ENCODE measurements around the gene CNOT4. TPM values are rescaled to one million over a fixed set of nuclear protein-coding genes. Genes with fewer than 3 reads are reported as not detected.

Gene CNOT4
- total and polyA plus RNA-seq, 2 of the 4 experiments (the other 2 are of a cell fraction): 7.0 to 8.1 TPM

GRCh38 chr7:135558337-135558767 is 48.5 kb upstream of the CNOT4 start:
- 0% methylated on average over 4 of the region's 16 CpGs; no CpG with 5 or more reads in 1 of the 2 experiments for WGBS, 2 experiments (ENCODE audit: extremely low coverage in 2 of 2, insufficient read length in 1 of 2)
- Histone ChIP-seq H4K20me1 (ENCODE audit: insufficient read depth, low read length) (no peaks in the 10 kb centered on the region; the same call in 1 of the 2 replicates), H3K36me3 (ENCODE audit: control insufficient read depth, insufficient read depth, low read length) (no peaks in the 10 kb centered on the region), H2AK5ac (ENCODE audit: low read depth, low read length) (no peak overlapping the region), H4K91ac (ENCODE audit: insufficient read depth, low read depth, low read length) (peak overlapping the region; percentile 39; the same call in 1 of the 2 replicates), H4K8ac (ENCODE audit: low read depth in 2 of 2, low read length in 2 of 2) (peak overlapping the region; percentile 19 to 95), H2AFZ (replicated peaks; ENCODE audit: low read length, poor library complexity) (peak overlapping the region; percentile 98), H3K56ac (ENCODE audit: extremely low read depth, insufficient read depth, low read length) (peak overlapping the region; percentile 95; the same call in 1 of the 2 replicates), H3K4me1 (ENCODE audit: control insufficient read depth, insufficient read depth, low read length) (no peaks in the 10 kb centered on the region), H2BK5ac (ENCODE audit: low read depth, low read length, poor library complexity, severe bottlenecking) (peak overlapping the region; percentile 43), H2BK120ac (ENCODE audit: low read depth, low read length) (no peak overlapping the region), H3K23ac (ENCODE audit: low read depth, low read length) (peak overlapping the region; percentile 50), H3K4ac (ENCODE audit: low read depth, low read length) (peak overlapping the region; percentile 94), H3K18ac (ENCODE audit: low read depth, low read length) (no peak overlapping the region), H3K27me3 (ENCODE audit: control insufficient read depth, insufficient read depth, low read length) (no peaks in the 10 kb centered on the region), H3K9me1 (ENCODE audit: insufficient read depth, low read length) (no peaks in the 10 kb centered on the region), H2AK9ac (replicated peaks; ENCODE audit: low read depth, low read length, poor library complexity) (peak overlapping the region; percentile 88), H2BK15ac (ENCODE audit: low read depth, low read length) (no peak overlapping the region), H3K9me3 (ENCODE audit: control insufficient read depth, insufficient read depth, low read length) (no peaks in the 10 kb centered on the region), H3K4me3 (ENCODE audit: insufficient read depth, low read depth, low read length) (peak overlapping the region; percentile 69), H3K4me2 (ENCODE audit: low read depth, low read length) (peak overlapping the region; percentile 97), H4K5ac (ENCODE audit: low read depth, low read length) (peak overlapping the region; percentile 9), H3K14ac (replicated peaks; ENCODE audit: low read depth, low read length) (peak overlapping the region; percentile 96), H3K9ac (ENCODE audit: low read depth, low read length) (peak overlapping the region; percentile 73), H2BK20ac (ENCODE audit: low read depth, low read length) (no peak overlapping the region), H3K27ac (ENCODE audit: insufficient read depth, low read length) (peak overlapping the region; percentile 79), H3K79me1 (ENCODE audit: low read depth in 1 of 2, low read length in 2 of 2) (peaks cover 6 to 29% of the 10 kb centered on the region in 2 experiments)
- ATAC-seq (ENCODE audit: low read depth) (peak; percentile 56), DNase-seq (peak; percentile 40)
- no TSS peak for BruUV-seq (replicated peaks)
- dilution Hi-C loops (cut with HindIII; ENCODE audit: low sequenced_read_pairs, unreplicated experiment): no loop called here
- TF ChIP-seq CHD1 (IDR thresholded peaks at IDR 0.05; ENCODE audit: low read depth, low read length) (no peak), CTCF (conservative IDR thresholded peaks at IDR 0.05; ENCODE audit: low read depth, low read length) (peak; percentile 59), SMC3 (IDR thresholded peaks at IDR 0.05; ENCODE audit: low read depth, low read length) (peak; percentile 61), RFX5 (IDR thresholded peaks at IDR 0.05; ENCODE audit: low read depth, low read length) (no peak), CEBPB (IDR thresholded peaks at IDR 0.05; ENCODE audit: low read depth, low read length) (no peak), BHLHE40 (IDR thresholded peaks at IDR 0.05; ENCODE audit: low read depth, low read length) (no peak), RAD21 (IDR thresholded peaks at IDR 0.05; ENCODE audit: low read length) (peak; percentile 52), POLR2A (IDR thresholded peaks at IDR 0.05; ENCODE audit: low read depth, low read length) (no peak), MAZ (IDR thresholded peaks at IDR 0.05; ENCODE audit: borderline replicate concordance, low read depth, low read length) (no peak), ELK1 (IDR thresholded peaks at IDR 0.05; ENCODE audit: borderline replicate concordance, low read depth, low read length) (no peak), MXI1 (IDR thresholded peaks at IDR 0.05; ENCODE audit: borderline replicate concordance, low read depth, low read length) (no peak), USF2 (IDR thresholded peaks at IDR 0.05; ENCODE audit: low read depth, low read length) (no peak), NFE2L2 (IDR thresholded peaks at IDR 0.05; ENCODE audit: low read depth, low read length) (no peak), FOS (IDR thresholded peaks at IDR 0.05; ENCODE audit: low read depth, low read length) (no peak)
- in situ Hi-C loops (cut with MboI; ENCODE audit: low sequenced_read_pairs): loop anchor here (5.0 to 25.0 kb wide), 2 partner anchors 276 to 871 kb away; no protein-coding TSS in a partner anchor
- intact Hi-C loops (cut with micrococcal nuclease): loop anchor here (1.0 to 10.0 kb wide), 2 partner anchors 277 to 874 kb away; no protein-coding TSS in a partner anchor
- CTCF ChIA-PET: interaction anchor here (1.4 kb wide), 1 partner anchor 277 kb away, joined by 5 read pairs; no protein-coding TSS in a partner anchor
- POLR2A ChIA-PET (ENCODE audit: unreplicated experiment): no interaction called here

Measured in IMR-90 (cell line).